Gastrocnemius medialis (tissue), 4 donors: ENCODE data around the gene TMOD4. TPM values are rescaled to one million over a fixed set of nuclear protein-coding genes. Genes with fewer than 3 reads are reported as not detected.
"Not testable (repeated sequence)": the region's sequence is repeated elsewhere in the genome, so short reads cannot be mapped to it uniquely, and the experiment has no call there.

Source experiments
- ATAC-seq, 2 donors: fragments of 150-250 bp; one replicate each; pipeline ENCODE4 v1.9.1; 2016
- DNase-seq, 2 donors: peaks; one replicate each; pipeline ENCODE4 v3.0.0-alpha.2; 2019
- H3K27ac ChIP-seq, 4 donors: fragments of 200-600 bp; sonication (generic); 1 replicate in 1 of 4; 2 replicates in 3 of 4; pipeline ENCODE4 v1.5.1; 2016 to 2018; ENCODE audit warnings: mild to moderate bottlenecking in 2 of 4, moderate library complexity in 1 of 4
- H3K27me3 ChIP-seq, 3 donors: fragments of 200-600 bp; sonication (generic) in 2 of 3; 1 replicate in 1 of 3; 2 replicates in 2 of 3; pipeline versions ENCODE4 v1.5.1 to v1.6.0; 2016 to 2019; ENCODE audit warnings: mild to moderate bottlenecking in 1 of 3, moderate library complexity in 1 of 3
- H3K36me3 ChIP-seq, 2 donors: fragments of 200-600 bp; sonication (generic) in 1 of 2; one replicate each; pipeline ENCODE4 v1.5.1; 2017 to 2018
- H3K4me1 ChIP-seq, 2 donors: fragments of 200-600 bp; sonication (generic) in 1 of 2; one replicate each; pipeline ENCODE4 v1.5.1; 2016 to 2017; ENCODE audit warnings: mild to moderate bottlenecking in 2 of 2
- H3K4me3 ChIP-seq, 4 donors: fragments of 200-600 bp; sonication (generic) in 3 of 4; 1 replicate in 1 of 4; 2 replicates in 3 of 4; pipeline ENCODE4 v1.5.1; 2016 to 2019; ENCODE audit warnings: mild to moderate bottlenecking in 2 of 4
- H3K9me3 ChIP-seq, 3 donors: fragments of 200-600 bp; sonication (generic) in 2 of 3; 1 replicate in 1 of 3; 2 replicates in 2 of 3; pipeline ENCODE4 v1.5.1; 2016 to 2019
- POLR2A ChIP-seq, 2 donors: fragments of 450-650 bp; IDR thresholded peaks; one replicate each; pipeline ENCODE4 v1.6.1; 2017; ENCODE audit warnings: antibody characterized with exemption in 2 of 2, mild to moderate bottlenecking in 2 of 2, moderate library complexity in 2 of 2
- in situ Hi-C, 4 donors: fragments of 200-750 bp; cut with MboI; loops; one replicate each; pipeline versions ENCODE4 v1.15.0 to v1.8.0; 2017; ENCODE audit warnings: low sequenced_read_pairs in 4 of 4
- intact Hi-C: fragments of 100-400 bp; cut with DNase I; formaldehyde crosslinking; loops from one replicate; pipeline ENCODE4 v1.15.1; 2023; ENCODE audit warnings: low total_unique reads
- total RNA-seq, 4 donors: library from RNA; depleted of rRNA; stranded (reverse); fragments of >200 nt; gene quantifications; one replicate each; pipeline versions ENCODE4 v1.1.0 to v1.2.3, GENCODE V29; 2016
- TF ChIP-seq, protein P1 (sequence below), 5 experiments: fragments of 450-650 bp in 3 of 5; fragments of 200-600 bp in 2 of 5; sonication (generic) in 2 of 5; IDR thresholded peaks in 4 of 5; conservative IDR thresholded peaks in 1 of 5; 1 replicate in 4 of 5; 2 replicates in 1 of 5; pipeline ENCODE4 v1.5.1; 2016 to 2019; ENCODE audit warnings: antibody characterized with exemption in 5 of 5, mild to moderate bottlenecking in 3 of 5, moderate library complexity in 3 of 5

Gene TMOD4
- total RNA-seq, 4 donors from 2014 or later = 58.3 to 315 (median 188) TPM

DNA sequence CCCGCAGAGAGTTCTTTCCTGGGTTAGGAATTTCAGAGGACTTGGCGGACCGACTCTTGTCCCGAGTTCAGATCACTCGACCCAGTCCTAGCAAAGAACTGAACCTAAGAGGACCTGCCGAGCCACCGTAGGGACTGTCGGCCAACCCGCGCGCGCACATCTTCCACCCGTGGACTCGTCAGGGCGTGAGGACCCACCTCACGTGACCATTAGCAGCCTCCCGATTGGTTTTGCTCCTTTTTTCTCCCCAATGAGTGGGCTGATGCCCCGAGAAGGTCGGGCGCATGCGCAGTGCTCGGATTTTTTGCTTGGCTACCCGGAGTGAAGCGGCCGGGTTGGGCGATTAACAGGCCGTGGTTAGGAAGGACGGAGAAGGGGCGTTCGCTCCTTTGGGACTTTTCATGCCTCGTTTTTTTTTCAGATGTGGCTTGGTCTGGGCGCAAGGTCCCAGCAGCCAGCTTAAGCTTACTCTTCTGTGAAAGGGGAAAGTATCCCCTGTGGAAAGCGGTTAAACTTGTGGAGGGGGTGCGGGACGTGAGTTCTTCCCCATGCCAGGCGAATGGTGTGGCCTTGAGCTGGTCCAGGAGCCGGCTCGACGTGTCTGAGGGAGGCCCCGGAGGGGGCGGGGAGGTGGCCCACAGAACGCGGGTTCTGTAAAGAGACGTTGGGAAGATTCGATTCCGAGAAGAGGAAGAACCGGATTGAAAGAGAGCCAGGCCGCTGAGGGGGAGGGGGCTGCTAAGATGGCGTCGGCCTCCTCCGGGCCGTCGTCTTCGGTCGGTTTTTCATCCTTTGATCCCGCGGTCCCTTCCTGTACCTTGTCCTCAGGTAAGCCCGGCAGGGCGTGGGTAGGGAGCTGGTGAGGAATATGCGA is 22.7 kb upstream of the TMOD4 start, which contains the start of gene PIP5K1A:
TSS of gene PIP5K1A (plus strand) at position 299 of the 874 bp plus-strand sequence. CDS start at position 744, 445 bp downstream.
- Histone ChIP-seq H3K4me1 (peaks cover 32 to 50% of the 10 kb centered on the region in 2 donors), H3K27me3 (no peaks in the 10 kb centered on the region), H3K27ac (peak within 1 kb of the TSS; percentile 96 to 99 (median 96)), H3K4me3 (peak within 1 kb of the TSS; percentile 84 to 97 (median 93)), H3K36me3 (no peaks in the 10 kb centered on the region), H3K9me3 (no peaks in the 10 kb centered on the region)
- peak; percentile 85 to 93 for ATAC-seq
- intact Hi-C loops (loop anchor here (1.0 to 5.0 kb wide), 3 partner anchors 53 to 144 kb away; partner anchors contain the start of gene PI4KB), in situ Hi-C loops (loop anchor here (5.0 to 10.0 kb wide), 3 partner anchors 54 to 146 kb away; partner anchors contain the start of genes PSMD4 (in 4 of the 4) and RFX5 (in 1 of the 4))
- TF ChIP-seq, protein P1, sequence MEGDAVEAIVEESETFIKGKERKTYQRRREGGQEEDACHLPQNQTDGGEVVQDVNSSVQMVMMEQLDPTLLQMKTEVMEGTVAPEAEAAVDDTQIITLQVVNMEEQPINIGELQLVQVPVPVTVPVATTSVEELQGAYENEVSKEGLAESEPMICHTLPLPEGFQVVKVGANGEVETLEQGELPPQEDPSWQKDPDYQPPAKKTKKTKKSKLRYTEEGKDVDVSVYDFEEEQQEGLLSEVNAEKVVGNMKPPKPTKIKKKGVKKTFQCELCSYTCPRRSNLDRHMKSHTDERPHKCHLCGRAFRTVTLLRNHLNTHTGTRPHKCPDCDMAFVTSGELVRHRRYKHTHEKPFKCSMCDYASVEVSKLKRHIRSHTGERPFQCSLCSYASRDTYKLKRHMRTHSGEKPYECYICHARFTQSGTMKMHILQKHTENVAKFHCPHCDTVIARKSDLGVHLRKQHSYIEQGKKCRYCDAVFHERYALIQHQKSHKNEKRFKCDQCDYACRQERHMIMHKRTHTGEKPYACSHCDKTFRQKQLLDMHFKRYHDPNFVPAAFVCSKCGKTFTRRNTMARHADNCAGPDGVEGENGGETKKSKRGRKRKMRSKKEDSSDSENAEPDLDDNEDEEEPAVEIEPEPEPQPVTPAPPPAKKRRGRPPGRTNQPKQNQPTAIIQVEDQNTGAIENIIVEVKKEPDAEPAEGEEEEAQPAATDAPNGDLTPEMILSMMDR (IDR thresholded peaks at IDR 0.05 in 4 of 5, conservative IDR thresholded peaks at IDR 0.05 in 1 of 5) = peak in 1 of 5 experiments; percentile 12
- peak; percentile 84 to 88 for TF ChIP-seq POLR2A (IDR thresholded peaks at IDR 0.05)
- peak; percentile 99 for DNase-seq

DNA sequence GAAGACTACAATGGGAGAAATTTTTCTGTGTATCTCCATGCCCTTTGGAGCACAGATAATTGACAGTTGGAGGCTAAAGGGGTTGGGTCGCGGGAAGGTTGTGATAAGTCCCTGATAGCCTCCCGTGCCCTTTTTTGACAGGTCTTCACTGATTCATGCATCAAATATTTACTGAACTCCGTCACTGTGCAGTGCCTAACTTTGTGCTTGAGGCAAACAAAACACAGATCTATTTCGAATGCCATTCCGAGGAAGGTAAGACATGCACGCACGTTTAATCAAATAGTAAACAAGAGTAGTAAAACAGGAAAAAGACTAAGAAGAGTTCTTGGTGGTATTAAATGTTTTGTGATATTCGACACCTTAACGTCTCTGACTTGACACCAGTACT is 22.1 kb upstream of the TMOD4 start:
- H3K4me3 ChIP-seq = peak overlapping the region; percentile 84 to 97 (median 93)
- intact Hi-C loops = loop anchor here (1.0 to 5.0 kb wide), 3 partner anchors 53 to 144 kb away; partner anchors contain the start of gene PI4KB
- TF ChIP-seq POLR2A (IDR thresholded peaks at IDR 0.05) = no peak
- TF ChIP-seq, protein P1 (IDR thresholded peaks at IDR 0.05 in 4 of 5, conservative IDR thresholded peaks at IDR 0.05 in 1 of 5) = no peak
- peaks cover 32 to 48% of the 10 kb centered on the region in 2 donors for H3K4me1 ChIP-seq
- no peaks in the 10 kb centered on the region for H3K27me3 ChIP-seq
- DNase-seq = no peak
- H3K27ac ChIP-seq = peak overlapping the region; percentile 96 to 99 (median 96)
- ATAC-seq = no peak
- H3K9me3 ChIP-seq = no peaks in the 10 kb centered on the region
- in situ Hi-C loops = loop anchor here (5.0 to 10.0 kb wide), 3 partner anchors 54 to 147 kb away; partner anchors contain the start of genes PSMD4 (in 4 of the 4) and RFX5 (in 1 of the 4)
- no peaks in the 10 kb centered on the region for H3K36me3 ChIP-seq

DNA sequence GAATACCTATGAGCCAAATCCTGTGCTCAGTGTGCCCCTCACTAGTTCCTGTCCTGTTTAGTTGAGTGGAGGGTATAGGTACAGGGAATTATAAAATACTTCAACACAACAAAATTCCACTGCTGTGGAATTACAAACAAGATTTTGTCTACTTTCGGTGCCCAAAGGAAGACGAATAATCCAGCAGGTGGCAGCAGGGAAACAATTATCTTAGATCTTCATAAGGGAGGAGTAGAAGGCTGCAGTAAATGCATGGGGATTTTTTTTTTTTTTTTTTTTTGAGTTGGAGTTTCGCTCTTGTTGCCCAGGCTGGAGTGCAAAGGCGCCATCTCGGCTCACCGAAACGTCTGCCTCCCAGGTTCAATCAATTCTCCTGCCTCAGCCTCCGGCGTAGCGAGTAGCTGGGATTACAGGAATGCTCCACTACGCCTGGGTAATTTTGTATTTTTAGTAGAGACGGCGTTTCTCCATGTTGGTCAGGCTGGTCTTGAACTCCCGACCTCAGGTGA is 20.6 kb upstream of the TMOD4 start:
- peaks cover 19 to 33% of the 10 kb centered on the region in 2 donors for H3K4me1 ChIP-seq
- H3K27me3 ChIP-seq = no peaks in the 10 kb centered on the region
- TF ChIP-seq POLR2A (IDR thresholded peaks at IDR 0.05) = no peak
- TF ChIP-seq, protein P1 (IDR thresholded peaks at IDR 0.05 in 4 of 5, conservative IDR thresholded peaks at IDR 0.05 in 1 of 5) = peak; percentile 54 to 72 (median 68)
- H3K4me3 ChIP-seq = peak overlapping the region; percentile 19 to 39 (median 28)
- peak overlapping the region; percentile 69 to 99 (median 96) for H3K27ac ChIP-seq
- intact Hi-C loops = loop anchor here (5.0 kb wide), 2 partner anchors 131 to 146 kb away; partner anchors contain the start of gene PI4KB
- DNase-seq (peak; percentile 57 to 72), ATAC-seq (peak; percentile 34 to 57)
- in situ Hi-C loops = loop anchor here (5.0 to 10.0 kb wide), 3 partner anchors 56 to 148 kb away; partner anchors contain the start of genes PSMD4 (in 4 of the 4) and RFX5 (in 1 of the 4)
- no peaks in the 10 kb centered on the region for H3K36me3 ChIP-seq
- H3K9me3 ChIP-seq = no peaks in the 10 kb centered on the region

DNA sequence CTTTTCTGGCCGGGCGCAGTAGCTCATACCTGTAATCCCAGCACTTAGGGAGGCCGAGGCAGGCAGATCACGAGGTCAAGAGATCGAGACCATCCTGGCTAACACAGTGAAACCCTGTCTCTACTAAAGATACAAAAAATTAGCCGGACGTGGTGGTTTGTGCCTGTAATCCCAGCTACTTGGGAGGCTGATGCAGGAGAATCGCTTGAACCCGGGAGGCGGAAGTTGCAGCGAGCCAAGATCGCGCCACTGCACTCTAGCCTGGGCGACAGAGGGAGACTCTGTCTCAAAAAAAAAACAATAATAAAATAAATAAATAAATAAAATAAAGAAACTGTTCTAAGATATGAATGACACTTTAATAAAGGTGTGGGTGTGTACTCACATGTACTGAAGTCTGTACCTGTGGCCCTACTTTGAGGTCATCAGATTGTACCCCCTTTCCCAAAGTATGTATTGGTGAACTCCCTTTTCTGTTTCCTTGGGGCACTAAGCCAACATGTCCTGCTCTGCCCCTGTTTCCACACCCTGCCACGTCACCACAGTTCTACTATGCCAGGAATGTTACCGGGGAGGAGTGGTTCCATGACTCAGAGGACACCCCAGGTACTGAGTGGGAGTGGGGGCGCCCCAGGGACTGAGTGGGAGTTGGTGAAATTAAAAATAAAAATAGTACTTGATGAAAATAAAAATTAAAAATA is 19.3 kb upstream of the TMOD4 start:
- in situ Hi-C loops = loop anchor here (5.0 to 10.0 kb wide), 3 partner anchors 57 to 150 kb away; partner anchors contain the start of genes PSMD4 (in 4 of the 4) and RFX5 (in 1 of the 4)
- Histone ChIP-seq H3K27ac (peak overlapping the region; percentile 69 to 99 (median 96)), H3K4me3 (peak overlapping the region in 2 of 4 donors; percentile 35 to 39)

More for the DNA sequence above, 19.3 kb upstream of the TMOD4 start:
- peak in 1 of 2 donors; percentile 67 for DNase-seq
- not testable (repeated sequence) for H3K27me3 ChIP-seq, ATAC-seq, H3K36me3 ChIP-seq, H3K9me3 ChIP-seq
- H3K4me1 ChIP-seq = peaks cover 7 to 25% of the 10 kb centered on the region in 2 donors
- intact Hi-C loops = loop anchor here (5.0 kb wide), 2 partner anchors 132 to 147 kb away; partner anchors contain the start of gene PI4KB
